Stimulated activated CD8-positive, alpha-beta memory T cell treated with anti-CD3 and anti-CD28 coated beads, Interleukin-12 subunit alpha, Interleukin-12 subunit beta, amount 100 ng/mL, for 24 hours (primary cell): ENCODE data around the gene ANLN.
"Not testable (repeated sequence)": the region's sequence is repeated elsewhere in the genome, so short reads cannot be mapped to it uniquely, and the experiment has no call there.

ENCODE experiments used
- DNase-seq: peaks from one replicate; pipeline ENCODE4 v3.0.0-alpha.2; 2020; ENCODE audit errors: extremely low read depth

Gene ANLN

DNA sequence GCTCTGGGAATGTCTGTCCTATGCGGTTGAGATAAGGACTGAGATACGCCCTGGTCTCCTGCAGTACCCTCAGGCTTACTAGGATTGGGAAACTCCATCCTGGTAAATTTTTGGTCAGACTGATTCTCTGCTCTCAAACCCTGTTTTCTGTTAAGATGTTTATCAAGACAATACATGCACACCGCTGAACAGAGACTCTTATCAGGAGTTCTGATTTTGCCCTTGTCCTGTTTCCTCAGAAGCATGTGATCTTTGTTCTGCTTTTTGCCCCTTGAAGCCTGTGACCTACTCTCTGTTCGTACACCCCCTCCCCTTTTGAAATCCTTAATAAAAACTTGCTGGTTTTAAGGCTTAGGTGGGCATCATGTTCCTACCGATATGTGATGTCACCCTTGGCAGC lies 76.3 kb downstream of the ANLN start:
- not testable (repeated sequence) for DNase-seq

DNA sequence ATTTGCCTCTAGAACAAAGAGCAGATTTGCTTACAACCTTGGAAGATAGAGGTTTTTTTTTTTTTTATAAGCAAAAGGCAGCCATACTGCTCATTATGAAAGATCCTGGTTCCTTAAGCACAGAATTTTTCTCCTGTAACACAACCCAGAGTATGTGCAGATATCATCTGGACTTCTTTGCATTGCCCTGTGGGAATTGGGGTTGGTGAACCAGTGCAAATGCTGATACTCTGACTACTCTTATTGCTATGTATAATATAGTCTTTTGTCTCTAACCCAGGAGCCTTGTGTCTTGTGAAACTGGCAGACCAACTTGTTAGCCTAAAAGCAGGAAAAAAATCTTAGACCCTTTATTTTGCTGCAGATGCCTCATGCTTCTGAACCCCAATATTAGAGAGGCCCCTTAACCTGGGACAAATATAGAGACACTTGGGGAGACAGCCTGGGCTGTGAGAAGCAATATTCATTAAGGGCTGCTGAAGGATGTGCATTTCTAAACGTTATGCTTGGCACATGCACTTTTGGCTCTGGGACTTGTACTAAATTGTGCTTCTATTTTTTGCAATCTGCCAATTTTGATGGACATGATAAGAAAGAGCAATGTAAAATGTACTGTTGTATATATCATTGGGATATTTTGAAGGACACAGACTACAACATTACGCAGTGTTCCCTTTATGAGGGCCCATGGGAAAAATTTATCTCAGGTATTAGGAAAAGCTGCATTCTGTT lies 78.9 kb downstream of the ANLN start:
- DNase-seq, result no peak

DNA sequence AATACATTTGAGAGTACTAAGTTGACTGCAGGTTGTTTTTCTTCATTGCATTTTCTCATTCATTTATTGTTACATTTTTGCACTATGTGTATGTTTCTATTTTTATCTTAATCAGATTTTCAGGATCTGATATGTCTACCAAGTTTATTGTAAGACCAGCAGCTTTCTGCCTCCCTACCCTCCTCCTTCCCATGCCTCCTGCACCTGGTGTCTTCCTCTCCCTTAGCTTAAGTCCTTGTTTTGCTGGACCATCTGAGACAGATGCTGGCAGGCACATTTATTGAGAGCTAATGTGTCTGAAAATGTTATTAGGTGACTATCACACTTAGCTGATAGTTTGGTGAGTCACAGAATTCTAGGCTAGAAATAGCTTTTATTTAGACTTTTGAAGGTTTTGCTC lies 79.6 kb downstream of the ANLN start:
- no peak for DNase-seq

DNA sequence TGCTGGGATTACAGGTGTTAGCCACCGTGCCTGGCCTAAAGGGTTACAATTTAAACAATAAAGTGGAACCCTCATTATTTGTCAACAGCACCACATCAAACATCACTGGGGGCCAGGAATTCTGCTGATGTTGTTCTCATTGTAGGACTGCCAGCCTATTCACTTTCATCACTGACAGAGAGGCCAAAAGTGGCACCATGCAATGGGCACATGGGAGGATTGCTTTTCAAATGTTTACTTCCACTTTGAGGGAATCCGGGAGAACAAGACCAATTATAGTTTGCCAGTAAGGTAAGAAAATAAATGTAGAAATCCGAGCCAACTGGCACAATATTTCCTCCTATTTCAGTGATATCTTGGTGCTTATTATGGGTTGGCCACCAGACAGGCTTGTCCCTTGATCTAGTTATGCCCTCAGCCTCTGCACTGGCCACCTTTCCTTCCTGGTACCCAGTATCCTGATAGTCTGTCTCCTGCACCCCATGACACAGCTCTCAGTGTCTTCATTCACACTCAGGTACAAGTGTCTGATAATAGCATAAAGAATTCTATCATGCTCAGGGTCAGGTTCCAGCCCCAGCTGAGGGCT lies 82.6 kb downstream of the ANLN start:
- DNase-seq, result no peak

DNA sequence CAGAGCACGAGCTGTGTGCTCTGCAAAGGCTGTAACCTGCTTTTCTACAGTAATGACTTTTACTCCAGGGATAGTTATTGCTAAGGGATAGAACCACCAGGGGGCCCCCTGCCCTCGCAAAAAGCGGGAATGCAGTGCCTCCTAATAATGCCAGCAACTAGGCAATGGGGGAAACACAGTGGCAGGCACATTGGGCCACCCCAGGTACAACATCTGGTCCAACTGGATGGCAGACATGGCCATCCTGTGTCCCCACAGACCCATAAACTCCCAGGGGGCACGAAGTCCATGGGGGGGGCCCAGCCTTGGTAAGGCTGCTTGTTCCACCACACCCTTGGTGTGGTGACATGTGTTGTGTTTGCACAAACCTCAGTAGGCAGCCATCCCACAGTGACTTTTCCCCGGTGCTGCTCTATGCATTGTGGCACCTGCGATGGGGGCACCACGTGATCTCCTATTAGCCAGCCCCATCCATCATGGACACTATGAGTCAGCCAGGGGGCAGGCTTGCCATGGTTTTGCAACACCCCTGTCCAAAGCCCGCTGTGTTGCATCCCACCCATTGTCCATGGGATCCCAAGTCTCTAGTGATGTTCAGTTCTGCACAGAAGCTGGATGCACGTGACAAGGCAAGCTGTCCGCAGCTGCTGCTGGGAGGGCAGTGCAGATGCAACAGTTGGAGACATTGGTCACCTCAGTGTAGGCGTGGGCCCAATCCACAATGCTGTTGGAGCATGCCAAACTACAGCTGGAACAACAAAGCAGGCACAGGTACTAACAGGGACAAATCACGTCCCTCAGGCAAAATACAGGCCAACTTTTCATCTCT lies 84.0 kb downstream of the ANLN start:
- no peak for DNase-seq

DNA sequence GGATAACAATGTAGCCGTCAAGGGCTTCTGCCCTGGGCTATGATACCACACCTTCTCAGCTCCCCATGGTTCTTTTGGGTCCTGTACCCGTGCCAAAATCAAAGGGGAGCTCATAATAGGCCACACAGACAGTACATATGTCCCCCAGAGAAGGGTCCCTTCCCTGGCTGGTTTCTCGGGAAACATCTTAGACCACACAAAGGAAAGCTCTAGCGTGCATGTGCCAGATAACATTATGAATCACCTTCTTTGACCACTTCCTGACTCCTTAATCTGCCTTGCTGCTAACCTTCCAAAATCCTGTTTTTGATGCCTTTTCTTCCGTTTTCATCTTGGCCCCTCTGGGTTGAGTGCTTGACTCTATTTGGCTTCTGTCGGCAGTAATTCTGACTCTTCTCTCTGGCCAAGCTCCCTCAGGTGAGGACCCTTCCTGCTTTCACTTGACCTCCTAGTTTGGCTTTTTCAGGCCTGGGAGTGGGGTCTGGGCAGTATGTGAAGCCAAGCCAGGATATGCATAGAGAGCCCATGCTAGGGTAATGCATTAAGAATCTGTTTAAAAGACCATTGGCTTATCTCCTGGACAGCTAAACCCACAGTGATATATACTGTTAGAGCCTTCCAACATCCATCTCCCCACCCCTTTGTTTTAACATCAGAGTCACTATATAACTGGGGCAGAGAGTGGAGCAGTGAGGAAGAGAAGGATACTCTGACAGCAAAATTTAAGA lies 84.8 kb downstream of the ANLN start:
- no peak for DNase-seq

DNA sequence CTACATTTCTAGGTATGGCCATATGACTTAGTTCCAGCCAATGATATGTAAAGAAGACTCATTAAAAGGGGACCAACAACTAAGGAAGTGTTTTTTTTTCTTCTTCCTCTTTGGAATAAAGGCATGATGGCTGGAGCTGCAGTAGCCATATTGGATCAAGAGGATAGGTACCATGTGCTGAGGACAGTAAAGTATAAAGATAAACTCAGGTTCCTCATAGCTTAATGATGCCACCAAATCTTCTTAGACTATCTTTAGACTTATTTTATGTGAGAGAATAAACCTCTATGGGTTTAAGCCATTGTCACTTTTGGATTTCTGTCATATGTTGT lies 85.3 kb downstream of the ANLN start:
- DNase-seq, result no peak

DNA sequence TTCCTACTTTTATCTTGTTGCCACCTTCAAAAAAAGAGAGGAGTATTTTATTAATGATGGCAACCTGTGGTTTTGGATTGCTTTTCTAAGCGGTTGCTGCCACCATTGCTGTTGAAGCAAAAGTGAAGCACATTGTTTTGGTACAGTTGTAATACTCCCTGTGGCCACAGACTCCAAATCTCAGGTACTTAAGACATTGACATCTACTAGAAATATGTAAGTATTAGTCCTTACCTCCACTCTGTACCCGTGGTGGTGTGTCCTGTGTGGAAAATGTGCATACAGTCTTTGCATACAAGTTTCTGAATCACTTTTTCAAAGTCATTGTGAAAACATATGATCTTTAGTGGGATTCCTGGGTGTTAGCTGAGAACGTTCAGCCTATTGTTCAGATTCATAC lies 85.7 kb downstream of the ANLN start:
- DNase-seq, result no peak

DNA sequence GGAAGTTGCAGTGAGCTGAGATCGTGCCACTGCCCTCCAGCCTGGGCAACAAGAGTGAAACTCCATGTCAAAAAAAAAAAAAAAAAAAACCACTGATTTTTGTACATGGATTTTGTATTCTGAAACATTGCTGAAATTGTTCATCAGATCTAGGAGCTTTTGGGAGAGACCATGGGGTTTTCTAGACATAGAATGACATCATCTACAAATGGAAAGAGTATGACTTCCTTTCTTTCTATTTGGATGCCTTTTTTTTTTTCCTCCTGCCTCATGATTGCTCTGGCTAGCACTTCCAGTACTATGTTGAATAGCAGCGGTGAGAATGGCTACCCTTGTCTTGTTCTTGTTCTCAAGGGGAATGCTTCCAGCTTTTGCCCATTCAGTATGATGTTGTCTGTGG lies 89.1 kb downstream of the ANLN start:
- DNase-seq, result no peak

DNA sequence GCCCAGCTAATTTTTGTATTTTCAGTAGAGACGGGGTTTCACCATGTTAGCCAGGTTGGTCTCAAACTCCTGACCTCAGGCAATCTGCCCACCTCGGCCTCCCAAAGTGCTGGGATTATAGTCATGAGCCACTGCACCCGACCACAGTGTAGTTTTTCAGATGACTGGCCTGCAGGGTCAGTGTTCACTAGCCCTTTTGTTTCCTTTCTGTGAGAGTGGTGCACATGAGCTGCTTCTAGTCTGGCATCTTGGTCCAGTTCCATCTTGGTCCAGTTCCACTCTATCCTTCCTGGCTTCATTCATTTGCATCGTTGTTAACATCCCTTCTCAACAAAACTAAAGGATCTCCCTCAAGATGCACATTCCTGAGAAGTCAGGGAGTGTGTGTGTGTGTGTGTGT lies 94.2 kb downstream of the ANLN start:
- not testable (repeated sequence) for DNase-seq

DNA sequence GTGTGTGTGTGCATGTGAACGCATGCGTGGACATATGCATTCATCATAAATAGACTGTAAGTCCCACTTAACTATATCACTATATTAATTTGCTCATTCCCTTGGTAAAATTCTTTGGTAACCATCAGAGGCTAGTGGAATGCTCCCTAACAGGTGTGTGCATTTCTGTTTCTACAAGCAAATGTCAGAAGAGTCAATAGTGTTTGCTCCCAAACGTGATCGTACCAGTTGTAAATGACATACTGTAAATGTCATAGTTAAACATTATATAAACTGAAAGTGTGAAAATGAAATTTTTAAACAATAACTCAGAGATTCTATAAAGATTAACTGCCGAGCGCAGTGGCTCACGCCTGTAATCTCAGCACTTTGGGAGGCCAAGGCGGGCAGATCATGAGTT lies 94.6 kb downstream of the ANLN start:
- no peak for DNase-seq

DNA sequence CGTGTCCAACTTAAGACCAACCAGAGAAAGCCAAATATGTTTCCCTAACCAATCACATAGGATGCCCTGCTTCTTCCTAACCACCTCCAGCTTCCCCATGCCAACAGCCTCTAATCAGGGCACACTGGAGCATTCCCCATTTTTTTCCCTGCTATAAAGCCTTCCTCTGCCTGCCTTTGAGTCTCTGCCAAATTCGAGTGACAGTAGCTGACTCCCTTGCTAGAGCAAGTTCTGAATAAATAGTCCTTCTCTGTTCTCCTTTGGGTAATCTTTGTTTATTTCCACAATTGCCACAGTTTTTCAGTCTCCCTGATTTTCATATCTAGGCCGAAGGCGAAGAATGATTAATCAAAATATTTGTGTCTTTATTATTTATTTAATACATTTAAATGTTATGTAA lies 96.7 kb downstream of the ANLN start:
- no peak for DNase-seq

DNA sequence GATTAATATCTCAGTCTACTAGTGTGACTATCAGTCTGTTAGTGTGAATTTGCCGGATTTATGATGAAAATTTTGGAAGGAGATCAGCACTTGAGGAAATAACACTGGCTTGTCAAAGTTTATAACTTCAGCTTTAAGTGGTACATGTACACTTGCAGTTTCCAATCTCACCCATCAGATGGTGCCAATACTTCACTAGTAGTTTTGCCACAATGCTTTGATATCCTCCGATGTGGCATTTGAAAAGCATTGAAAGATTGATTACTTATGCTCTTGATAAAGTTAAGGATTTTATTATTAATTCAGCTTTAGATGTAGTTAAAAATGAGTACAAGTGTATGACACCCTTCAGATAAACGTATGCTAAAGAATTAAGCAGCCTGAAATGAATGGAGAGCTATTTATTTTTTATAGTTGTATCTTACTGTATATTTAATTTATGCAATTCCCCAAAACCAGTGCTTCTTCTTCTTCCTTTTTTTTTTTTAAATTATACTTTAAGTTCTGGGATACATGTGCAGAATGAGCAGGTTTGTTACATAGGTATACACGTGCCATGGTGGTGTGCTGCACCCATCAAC lies 98.2 kb downstream of the ANLN start:
- DNase-seq, result no peak

DNA sequence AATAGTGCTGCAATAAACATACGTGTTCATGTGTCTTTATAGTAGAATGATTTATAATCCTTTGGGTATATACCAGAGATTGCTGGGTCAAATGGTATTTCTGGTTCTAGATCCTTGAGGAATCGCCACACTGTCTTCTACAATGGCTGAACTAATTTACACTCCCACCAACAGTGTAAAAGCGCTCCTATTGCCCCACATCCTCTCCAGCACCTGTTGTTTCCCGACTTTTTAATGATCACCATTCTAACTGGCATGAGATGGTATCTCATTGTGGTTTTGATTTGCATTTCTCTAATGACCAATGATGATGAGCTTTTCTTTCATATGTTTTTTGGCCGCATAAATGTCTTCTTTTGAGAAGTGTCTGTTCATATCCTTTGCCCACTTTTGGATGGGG lies 99.0 kb downstream of the ANLN start:
- DNase-seq, result not testable (repeated sequence)

DNA sequence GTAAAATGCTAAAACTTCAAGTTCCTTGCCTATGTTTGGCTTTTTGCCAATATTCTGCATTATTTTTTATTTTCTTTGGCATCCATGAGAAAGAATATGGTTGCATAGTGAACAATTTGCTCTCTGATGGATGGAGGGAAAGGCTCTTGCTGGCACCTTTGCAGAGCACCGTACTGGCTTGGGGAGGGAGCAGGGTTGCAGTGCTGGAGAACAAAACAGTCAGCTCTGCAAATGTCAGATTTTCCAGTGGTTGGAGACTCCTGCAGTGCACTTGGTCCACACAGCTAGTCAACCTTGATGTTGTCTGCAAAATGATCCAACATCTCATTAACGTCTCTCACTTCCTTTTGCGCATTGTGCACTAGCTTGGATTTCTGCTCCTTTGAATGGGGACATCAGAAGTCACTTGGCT lies 100.8 kb downstream of the ANLN start:
- DNase-seq, result no peak

DNA sequence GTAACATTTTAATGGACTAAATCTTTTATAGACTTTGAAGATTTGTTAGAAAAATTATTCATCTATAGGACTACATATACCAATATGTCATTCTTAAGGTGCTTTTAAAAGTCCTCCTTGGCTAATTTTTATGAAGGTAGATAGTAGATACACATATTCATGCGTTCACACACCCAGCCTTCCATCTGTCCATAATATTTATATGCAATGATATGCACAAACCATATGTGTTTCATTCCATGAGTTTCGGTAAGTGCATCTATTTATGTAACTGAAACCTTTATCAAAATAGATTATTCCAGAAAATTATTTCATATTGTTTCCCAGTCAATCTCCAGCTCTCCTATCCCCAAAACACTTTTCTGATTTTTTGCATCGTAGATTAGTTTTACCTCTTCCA lies 101.7 kb downstream of the ANLN start:
- no peak for DNase-seq

DNA sequence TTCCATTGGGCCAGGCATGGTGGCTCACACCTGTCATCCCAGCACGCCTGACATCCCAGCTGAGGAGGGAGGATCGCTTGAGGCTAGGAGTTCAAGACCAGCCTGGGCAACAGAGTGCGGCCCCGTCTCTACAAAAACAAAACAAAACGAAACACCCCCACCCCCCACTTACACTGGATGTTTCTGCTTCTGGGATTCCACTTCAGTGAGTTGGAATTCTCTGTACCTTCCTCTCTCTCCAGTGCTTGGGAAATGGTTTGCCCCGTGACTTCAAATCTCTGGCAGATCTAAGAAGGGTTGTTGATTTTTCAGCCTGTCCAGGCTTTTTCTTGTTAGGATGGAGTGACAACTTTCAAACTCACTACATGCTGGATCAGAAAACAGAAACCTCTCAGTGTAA lies 106.9 kb downstream of the ANLN start:
- no peak for DNase-seq

DNA sequence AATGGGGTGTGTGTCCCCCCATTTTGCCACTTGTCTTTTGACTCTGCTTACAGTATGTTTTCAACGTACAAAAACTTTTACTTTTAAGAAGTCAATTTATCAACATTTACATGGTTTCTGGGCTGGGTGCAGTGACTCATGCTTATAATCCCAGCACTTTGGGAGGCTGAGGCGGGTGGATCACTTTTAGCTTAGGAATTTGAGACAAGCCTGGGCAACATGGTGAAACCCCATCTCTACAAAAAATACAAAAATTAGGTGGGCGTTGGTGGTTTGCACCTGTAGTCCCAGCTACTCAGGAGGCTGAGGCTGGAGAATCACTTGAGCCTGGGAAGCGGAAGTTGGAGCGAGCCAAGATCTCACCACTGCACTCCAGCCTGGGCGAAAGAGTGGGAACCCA lies 107.5 kb downstream of the ANLN start:
- DNase-seq, result not testable (repeated sequence)

DNA sequence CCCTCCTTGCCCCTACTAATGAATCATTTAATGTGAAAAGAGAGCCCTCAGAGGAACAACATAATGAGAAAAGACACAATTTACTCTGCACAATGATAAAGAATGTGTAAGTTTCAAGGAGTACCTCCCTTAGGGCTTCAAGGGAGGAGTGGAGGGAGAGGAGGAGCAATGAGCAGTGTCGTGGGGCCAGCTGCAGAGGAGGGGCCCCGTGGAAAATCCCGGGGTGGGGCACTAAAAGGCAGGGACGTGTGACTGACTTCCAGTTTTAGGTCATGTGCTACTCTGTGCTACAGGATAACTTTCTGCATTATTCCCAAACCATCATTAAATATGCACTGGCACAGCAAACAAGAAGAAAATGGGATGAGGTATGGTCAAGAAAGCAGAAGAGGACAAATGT lies 108.1 kb downstream of the ANLN start:
- DNase-seq, result no peak
